HG03095 (cell line): ENCODE measurements around the gene ZNF365.

Experiments
- ATAC-seq: cut with Tn5 transposase; IDR thresholded peaks from one replicate; pipeline ENCODE4 v1.9.1; 2021; ENCODE audit warnings: moderate library complexity; ENCODE audit not compliant: unreplicated experiment

Gene ZNF365

GRCh38 chr10:62413652-62414051 is 39.5 kb downstream of the ZNF365 start:
- ATAC-seq: no peak

GRCh38 chr10:62414359-62414758 is 40.2 kb downstream of the ZNF365 start:
- no peak for ATAC-seq

- ATAC-seq: no peak
These were observed 48.0 kb downstream of the ZNF365 start for GRCh38 chr10:62422068-62422590.

- no peak for ATAC-seq
These were observed 49.9 kb downstream of the ZNF365 start for GRCh38 chr10:62424026-62424425.

- no peak for ATAC-seq
These were observed 51.9 kb downstream of the ZNF365 start for GRCh38 chr10:62426086-62426485.

GRCh38 chr10:62426600-62426999 is 52.4 kb downstream of the ZNF365 start:
- ATAC-seq: no peak

- no peak for ATAC-seq
These were observed 56.7 kb downstream of the ZNF365 start for GRCh38 chr10:62430881-62431280.

- ATAC-seq: peak; percentile 95
These were observed 59.1 kb downstream of the ZNF365 start for GRCh38 chr10:62433181-62433692.

- no peak for ATAC-seq
These were observed 59.7 kb downstream of the ZNF365 start for GRCh38 chr10:62433901-62434300.

GRCh38 chr10:62437696-62438095 is 63.5 kb downstream of the ZNF365 start:
- ATAC-seq: no peak

GRCh38 chr10:62442006-62442405 is 67.8 kb downstream of the ZNF365 start:
- ATAC-seq: no peak

GRCh38 chr10:62442894-62443669 is 68.9 kb downstream of the ZNF365 start:
- no peak for ATAC-seq

GRCh38 chr10:62443866-62444265 is 69.7 kb downstream of the ZNF365 start:
- no peak for ATAC-seq

GRCh38 chr10:62446627-62447026 is 72.5 kb downstream of the ZNF365 start:
- ATAC-seq: no peak

GRCh38 chr10:62450912-62451610 is 76.9 kb downstream of the ZNF365 start:
- no peak for ATAC-seq

- no peak for ATAC-seq
These were observed 77.4 kb downstream of the ZNF365 start for GRCh38 chr10:62451611-62451975.
